GM18502 (cell line): Measurements from ENCODE around the gene POLR1A.

Experiments
- ATAC-seq: cut with Tn5 transposase; IDR thresholded peaks from one replicate; pipeline ENCODE4 v1.9.1; 2021; ENCODE audit warnings: mild to moderate bottlenecking; ENCODE audit not compliant: unreplicated experiment, poor library complexity

The POLR1A gene

DNA sequence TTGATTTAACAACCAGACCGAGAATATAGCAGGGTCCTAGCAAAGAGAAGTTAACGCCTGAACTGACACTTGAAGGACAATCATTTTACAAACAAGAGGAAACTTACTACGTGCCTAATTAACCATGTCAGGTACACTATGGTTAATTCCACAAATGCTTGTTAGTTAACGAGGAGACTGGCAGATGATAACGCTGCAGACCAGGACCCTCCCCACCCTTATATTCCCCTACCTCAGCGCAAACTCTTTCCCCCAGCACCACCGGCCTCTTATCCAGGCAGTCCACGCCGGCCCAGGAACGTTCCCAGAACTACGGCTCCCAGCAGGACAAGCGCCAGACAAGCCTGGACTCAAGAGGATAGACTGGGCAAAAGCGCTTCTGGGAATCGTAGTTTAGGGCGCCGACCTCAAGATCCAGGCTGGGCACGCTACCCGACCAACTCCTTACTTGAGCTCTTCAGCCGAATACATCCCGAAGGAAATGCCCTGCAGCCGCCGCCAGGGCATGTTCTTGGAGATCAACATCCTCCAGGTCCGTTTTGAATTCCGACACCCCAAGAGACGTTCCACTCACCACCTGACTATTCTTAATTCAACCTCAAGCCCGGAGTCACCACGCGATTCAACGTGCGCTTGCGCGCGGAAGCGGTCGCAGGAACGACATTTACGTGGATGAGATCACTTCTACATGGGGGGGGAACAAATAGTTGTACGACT lies at the start of gene POLR1A:
Gene POLR1A (minus strand): TSS at position 635 of the 717 bp plus-strand sequence. CDS start 110 bp downstream, at position 525.
- peak; percentile 79 for ATAC-seq

- ATAC-seq: no peak
Measured at GRCh38 chr2:86150502-86150901, 44.8 kb upstream of the POLR1A start.

DNA sequence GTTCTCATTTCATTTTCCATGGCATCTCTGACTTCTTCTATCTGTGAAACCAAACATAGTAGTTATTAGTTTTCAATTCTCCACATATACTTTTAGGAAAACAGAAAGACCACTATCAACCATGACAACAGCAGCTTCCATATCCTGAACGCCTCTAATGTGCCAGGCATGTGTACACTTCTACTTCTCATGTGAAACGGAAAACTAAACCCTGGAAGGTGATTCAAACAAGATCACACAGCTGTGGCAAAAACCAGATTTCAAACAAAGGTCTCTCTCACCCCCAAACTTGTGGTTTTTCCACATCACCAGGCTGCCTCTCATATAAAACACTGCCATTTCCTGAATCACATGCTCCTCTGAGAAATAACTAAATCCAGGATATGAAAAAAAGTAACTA lies 42.1 kb upstream of the POLR1A start:
- no peak for ATAC-seq

DNA sequence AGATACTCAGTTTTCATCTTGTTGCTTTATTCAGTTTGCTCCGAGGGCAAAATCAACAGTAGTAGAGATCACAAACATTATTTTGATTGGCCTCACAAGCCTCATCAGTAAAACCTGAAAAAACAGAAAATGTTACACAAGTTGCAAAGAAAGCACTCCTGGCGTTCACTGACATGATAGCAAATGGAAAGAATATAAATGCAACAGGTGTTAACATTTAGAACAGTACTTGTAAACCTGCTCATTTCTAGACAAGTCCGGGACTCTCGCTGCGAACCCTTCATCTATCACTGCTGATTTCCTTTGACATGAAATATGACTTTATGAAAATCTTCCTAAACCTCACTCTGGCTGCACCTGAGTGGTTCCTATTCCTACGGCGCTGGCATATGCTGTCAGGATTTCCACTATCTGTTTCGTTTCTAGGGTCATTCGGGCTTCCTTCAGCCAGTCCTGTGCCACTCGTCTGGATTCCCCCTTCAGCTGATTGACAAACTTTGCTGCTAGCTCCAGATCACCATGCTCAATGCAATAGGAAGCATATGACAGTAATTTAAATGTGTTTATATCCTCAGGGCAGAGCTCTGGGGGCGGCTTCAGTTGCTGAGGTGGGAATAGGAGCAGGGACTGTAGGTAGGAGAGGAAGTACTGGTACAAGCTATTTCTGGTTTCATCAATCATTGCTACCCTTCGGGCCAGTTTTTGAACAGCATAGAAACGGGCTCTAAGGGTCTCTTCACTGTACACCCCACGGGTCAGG lies 38.4 kb upstream of the POLR1A start:
- ATAC-seq: no peak

GRCh38 chr2:86143307-86143706 lies 37.6 kb upstream of the POLR1A start:
- no peak for ATAC-seq

GRCh38 chr2:86142436-86143257 lies 37.0 kb upstream of the POLR1A start:
- no peak for ATAC-seq

DNA sequence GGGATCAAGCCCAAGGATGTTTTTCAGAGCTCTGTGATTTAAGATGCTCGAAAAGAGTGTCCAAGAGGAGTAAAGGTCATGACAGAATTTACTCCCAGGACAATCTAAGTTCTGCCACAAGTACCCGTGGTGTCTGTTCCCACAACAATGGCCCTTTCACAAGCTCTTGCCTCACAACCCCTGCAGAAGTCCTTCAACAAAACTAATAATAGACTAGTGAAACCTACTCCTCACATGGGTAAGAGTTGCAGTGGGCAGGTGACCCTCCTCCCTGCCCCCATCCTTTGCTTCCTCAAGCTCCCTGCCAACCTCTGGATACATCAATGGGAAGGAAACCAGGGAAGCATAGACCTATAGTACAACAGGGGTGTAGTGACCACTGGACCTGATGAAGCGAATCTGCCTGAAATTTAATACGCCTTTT lies 35.3 kb upstream of the POLR1A start:
- ATAC-seq: no peak

GRCh38 chr2:86139981-86140380 lies 34.3 kb upstream of the POLR1A start:
- no peak for ATAC-seq

DNA sequence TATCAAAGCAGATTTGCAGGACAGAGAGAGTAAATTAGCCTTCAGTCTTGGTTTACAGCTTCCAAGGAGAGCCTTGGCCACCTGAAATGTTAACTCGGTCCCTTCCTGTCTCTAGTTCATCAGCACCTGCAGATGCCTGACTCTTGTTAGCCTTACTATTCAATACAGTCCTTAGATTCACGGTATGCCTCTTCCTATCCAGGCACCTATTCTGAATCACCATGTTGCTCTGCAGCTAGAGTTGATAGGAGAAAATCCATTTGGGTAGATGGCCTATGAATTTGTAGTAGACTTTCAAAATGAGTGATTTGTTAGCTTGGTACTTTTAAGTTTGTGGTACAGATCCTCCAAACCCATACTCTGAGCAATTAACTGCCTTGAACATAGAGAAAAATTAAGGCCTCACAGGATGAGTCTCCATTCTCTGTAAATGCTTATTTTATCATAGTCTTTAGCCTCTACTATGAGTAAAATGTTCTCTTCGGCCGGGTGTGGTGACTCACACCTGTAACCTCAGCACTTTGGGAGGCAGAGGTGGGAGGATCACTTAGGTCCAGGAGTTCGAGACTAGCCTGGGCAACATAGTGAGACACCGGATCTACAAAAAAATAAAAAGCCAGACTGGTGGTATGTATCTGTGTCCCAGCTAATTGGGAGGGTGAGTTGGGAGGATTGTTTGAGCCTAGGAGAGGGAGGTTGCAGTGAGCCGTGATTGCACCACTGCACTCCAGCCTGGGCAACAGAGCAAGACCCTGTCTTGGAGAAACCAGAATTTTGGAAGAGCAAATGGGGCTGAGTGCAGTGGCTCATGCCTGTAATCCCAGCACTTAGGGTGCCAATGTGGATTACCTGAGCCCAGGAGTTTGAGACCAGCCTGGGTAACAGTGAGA lies 33.3 kb upstream of the POLR1A start:
- ATAC-seq: no peak

- no peak for ATAC-seq
Measured at GRCh38 chr2:86136141-86136540, 30.5 kb upstream of the POLR1A start.

DNA sequence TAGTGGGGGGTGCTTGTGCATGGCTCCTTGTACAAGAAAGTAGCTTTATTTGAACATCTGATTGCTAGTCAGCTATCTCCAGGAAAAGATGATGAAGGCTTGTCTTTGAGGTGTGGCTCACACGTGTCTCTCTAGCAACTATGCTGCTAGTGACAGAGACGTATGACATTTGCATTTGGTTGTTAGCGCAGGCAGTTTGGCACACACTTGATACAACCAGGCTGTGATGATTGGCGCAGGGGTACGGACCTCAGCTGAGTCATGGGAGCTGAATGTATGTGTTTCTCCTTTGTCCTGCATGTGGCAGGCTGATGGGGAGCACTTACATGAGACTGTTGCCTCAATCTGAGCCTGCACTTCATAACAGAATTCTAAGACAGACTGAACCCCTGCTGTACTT lies 30.0 kb upstream of the POLR1A start:
- no peak for ATAC-seq

DNA sequence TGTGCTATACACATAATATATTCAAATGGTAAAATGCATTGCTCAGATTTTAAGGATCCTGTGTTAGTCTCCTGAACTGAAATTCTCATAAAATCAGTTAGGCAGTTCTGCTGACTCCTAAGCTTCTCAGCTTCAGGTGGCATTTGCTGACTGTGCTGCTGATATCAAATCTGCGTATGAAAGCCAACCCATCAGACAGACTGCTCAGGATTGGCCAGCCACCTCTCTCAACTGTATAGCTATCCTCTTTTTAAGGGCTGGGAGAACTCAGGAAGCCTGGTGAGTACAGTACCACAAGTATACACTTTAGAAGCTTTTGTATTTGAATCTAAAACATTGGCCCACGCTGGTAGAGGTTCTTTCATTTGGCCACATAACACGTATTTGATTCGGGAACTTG lies 29.0 kb upstream of the POLR1A start:
- ATAC-seq: no peak

DNA sequence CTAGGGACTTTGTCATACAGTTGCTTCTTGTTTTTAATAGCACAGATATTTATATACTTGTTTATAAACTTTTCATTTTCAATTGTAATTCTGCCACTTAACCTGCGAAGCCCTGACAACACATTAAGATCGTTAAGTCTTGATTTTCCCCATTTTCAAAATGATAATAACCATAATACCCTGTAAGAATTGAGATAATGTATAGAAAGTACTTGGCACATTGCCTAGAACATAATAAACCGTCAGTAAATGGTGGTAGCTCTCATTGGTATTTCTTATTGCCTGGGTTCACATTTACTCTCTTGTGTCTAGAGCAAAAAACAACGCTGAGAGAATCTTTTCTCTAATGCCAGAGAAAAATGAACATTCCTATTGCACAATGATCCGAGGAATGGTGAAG lies 19.0 kb upstream of the POLR1A start:
- ATAC-seq: no peak

DNA sequence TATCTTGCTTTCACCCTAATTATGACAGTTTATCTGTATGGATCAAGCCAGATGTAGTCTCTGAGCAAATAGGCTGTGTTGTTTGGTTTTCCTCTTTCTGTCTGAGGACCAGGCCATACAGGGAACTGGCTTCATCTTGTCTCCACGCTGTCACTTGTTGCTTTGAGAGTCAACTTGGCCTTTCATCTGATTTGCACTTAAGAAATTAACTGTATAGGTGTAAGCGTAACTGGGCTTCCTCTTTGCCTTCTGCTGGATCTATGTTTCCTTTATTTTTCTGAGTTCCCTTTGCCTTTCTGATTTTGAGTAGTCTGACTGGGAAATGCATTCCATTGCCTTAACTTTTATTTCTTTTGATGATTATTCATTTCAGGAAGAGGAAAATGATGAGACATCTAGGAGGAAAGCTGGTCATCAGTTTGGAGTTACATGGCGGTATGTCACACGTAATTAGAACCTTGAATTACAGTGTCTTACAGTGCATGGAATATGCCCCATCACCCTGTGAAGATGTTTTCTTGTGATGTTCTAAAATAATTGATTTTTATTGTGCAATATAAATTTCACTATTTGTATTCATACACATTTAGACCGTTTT lies 17.7 kb upstream of the POLR1A start:
- no peak for ATAC-seq

DNA sequence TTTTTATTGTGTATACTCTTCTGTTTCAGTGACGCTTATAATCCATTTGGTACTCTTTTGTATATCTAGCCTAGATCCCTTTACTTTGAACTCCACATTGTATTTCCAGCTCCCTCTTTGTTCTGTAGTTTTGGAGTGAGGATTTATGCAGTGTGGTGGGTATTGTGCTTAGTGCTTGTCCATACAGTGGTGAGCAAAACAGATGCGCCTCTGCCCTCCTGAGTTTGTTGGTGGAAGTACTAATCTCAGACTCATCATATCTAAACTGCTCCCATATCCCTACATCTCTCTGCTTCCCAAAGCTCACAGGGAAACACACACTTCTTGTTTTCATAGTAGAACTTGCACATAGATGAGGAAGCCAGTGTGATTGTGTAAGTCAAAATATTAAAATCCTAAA lies 12.4 kb upstream of the POLR1A start:
- ATAC-seq: no peak

DNA sequence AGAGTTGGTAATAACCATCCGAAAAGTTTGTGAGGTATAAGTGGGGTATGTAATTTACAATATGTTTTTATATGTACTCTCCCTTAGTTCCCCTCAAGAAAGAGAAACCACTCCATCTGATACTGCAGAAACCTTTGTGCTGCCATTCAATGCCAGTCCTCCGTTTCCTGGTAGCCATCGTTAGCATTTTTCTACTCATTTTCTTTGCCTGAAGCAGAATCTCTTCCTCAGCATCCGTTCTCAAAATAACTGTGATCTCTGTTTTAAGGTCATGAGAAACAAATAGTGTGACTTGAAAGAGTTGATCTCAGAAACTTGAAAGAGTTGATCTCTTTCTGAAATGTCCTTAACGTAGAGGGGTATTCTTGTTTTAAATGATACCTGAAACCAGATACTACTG lies 1.3 kb upstream of the POLR1A start:
- ATAC-seq: no peak

DNA sequence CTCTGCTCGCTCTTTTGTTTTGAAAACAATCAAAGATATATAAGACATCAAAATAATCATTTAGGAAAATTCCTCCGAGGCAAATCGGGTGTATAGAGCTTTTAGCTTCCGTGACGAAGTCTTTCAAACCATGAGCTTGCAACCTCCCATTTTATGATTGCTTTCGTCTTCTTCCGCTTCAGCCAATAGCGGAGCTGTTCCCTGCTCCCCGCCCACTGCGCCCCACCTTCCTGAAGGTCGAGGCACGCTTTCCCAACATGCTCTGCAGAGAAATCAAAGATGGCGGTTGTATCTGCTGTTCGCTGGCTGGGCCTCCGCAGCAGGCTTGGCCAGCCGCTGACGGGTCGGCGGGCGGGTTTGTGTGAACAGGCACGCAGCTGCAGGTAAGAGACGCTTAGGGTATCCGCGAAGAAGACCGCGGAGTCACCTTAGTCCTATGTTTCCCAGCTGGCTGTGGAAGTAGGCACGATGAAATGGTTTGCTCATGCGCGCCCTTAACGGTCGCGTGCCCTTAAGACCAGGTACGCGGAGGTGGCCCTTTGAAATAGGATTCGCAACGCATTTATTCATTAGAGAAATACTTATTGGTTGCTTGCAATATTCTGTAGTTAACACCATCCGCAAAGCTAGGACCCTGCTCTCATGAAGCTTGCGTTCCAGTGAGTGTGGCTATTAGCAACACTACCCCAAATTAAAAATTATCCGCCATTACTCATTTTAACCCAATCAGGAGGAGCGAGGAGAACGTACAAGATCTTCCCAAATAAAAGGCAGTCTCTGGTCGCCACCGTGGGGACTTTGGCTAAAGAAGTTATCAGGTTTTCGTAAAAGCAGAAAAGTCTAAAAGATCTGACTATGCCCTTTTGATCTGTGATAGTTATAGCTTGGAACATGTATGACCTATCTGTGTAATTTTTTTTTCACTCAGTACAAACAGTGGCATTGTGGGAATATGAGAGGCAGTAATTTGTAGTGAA lies 571 bp upstream of the POLR1A start, which contains the start of gene PTCD3:
Gene PTCD3 (plus strand): TSS at position 267 of the 977 bp plus-strand sequence. CDS start 13 bp downstream, at position 280.
- ATAC-seq: peak; percentile 91

- no peak for ATAC-seq
Measured at GRCh38 chr2:86102157-86102556, 3.5 kb downstream of the POLR1A start.
